Neural cell (in vitro differentiated cells): ENCODE results near the gene KISS1R. TPM values are rescaled to one million over a fixed set of nuclear protein-coding genes. Genes with fewer than 3 reads are reported as not detected.
"Not testable (repeated sequence)": the region's sequence is repeated elsewhere in the genome, so short reads cannot be mapped to it uniquely, and the experiment has no call there.

Experiments
- H2AFZ ChIP-seq: fragments of 200-600, 300-800 bp; sonication (generic), shearing (Covaris generic); 2 replicates; pipeline ENCODE4 v1.6.0; 2014; ENCODE audit warnings: low read depth, mild to moderate bottlenecking, antibody characterized with exemption, low read length, moderate library complexity
- H3F3A ChIP-seq: fragments of 200-600 bp; shearing (Covaris generic); 2 replicates; pipeline ENCODE4 v1.6.1; 2016; ENCODE audit warnings: mild to moderate bottlenecking, moderate library complexity, mixed read lengths, antibody characterized with exemption, low read length; ENCODE audit not compliant: insufficient read depth, poor library complexity, severe bottlenecking
- H3K27ac ChIP-seq: fragments of 200-600, 300-800 bp; sonication (generic), shearing (Covaris generic); 2 replicates; pipeline ENCODE4 v1.5.1; 2014; ENCODE audit warnings: mild to moderate bottlenecking, low read length, moderate library complexity
- H3K27me3 ChIP-seq: fragments of 300-800, 200-600 bp; sonication (generic), shearing (Covaris generic); 2 replicates; pipeline ENCODE4 v1.6.0; 2014; ENCODE audit warnings: mild to moderate bottlenecking, low read depth, low read length, moderate library complexity; ENCODE audit not compliant: insufficient read depth
- H3K36me3 ChIP-seq: fragments of 300-800, 200-600 bp; sonication (generic), shearing (Covaris generic); 2 replicates; pipeline ENCODE4 v1.5.1; 2014; ENCODE audit warnings: mild to moderate bottlenecking, antibody characterized with exemption, low read length, moderate library complexity; ENCODE audit not compliant: insufficient read depth
- H3K4me2 ChIP-seq: fragments of 300-800, 200-600 bp; sonication (generic), shearing (Covaris generic); 2 replicates; pipeline ENCODE4 v1.6.0; 2014; ENCODE audit warnings: mild to moderate bottlenecking, low read length
- H3K4me3 ChIP-seq: fragments of 300-800, 200-600 bp; sonication (generic), shearing (Covaris generic); 2 replicates; pipeline ENCODE4 v1.5.1; 2014; ENCODE audit warnings: mild to moderate bottlenecking, low read length, moderate library complexity
- H3K79me2 ChIP-seq: fragments of 200-600 bp; shearing (Covaris generic); replicated peaks from 2 replicates; pipeline ENCODE4 v1.6.0; 2014; ENCODE audit warnings: mild to moderate bottlenecking, low read length, moderate library complexity; ENCODE audit not compliant: insufficient read depth
- H3K9ac ChIP-seq: fragments of 300-800, 200-600 bp; sonication (generic), shearing (Covaris generic); 2 replicates; pipeline ENCODE4 v1.6.1; 2016; ENCODE audit warnings: mild to moderate bottlenecking, low read length, mixed read lengths
- H3K9me2 ChIP-seq: fragments of 200-600 bp; shearing (Covaris generic); 2 replicates; pipeline ENCODE4 v1.6.1; 2016; ENCODE audit warnings: mild to moderate bottlenecking, low read length, mixed read lengths; ENCODE audit not compliant: insufficient read depth
- H3K9me3 ChIP-seq: fragments of 200-600, 300-800 bp; sonication (generic), shearing (Covaris generic); 2 replicates; pipeline ENCODE4 v1.6.1; 2016; ENCODE audit warnings: mild to moderate bottlenecking, mixed run types, low read length, moderate library complexity, mixed read lengths
- H4K20me1 ChIP-seq: fragments of 200-600 bp; shearing (Covaris generic); 2 replicates; pipeline ENCODE4 v1.6.1; 2016; ENCODE audit warnings: mild to moderate bottlenecking, mixed run types; ENCODE audit not compliant: insufficient read depth
- CTCF ChIP-seq: fragments of 450-650 bp; IDR thresholded peaks from 2 replicates; pipeline ENCODE4 v1.5.1; 2014; ENCODE audit warnings: antibody characterized with exemption, mild to moderate bottlenecking, moderate library complexity; ENCODE audit not compliant: poor library complexity, severe bottlenecking
- EP300 ChIP-seq: fragments of 450-650 bp; conservative IDR thresholded peaks from 2 replicates; pipeline ENCODE4 v1.6.1; 2014; ENCODE audit warnings: antibody characterized with exemption, mild to moderate bottlenecking, moderate library complexity; ENCODE audit not compliant: poor library complexity, severe bottlenecking
- EZH2 ChIP-seq: fragments of 200-600, 300-800 bp; shearing (Covaris generic), sonication (generic); IDR thresholded peaks from 2 replicates; pipeline ENCODE4 v1.6.1; 2014; ENCODE audit warnings: antibody characterized with exemption, low read length, borderline replicate concordance, mild to moderate bottlenecking; ENCODE audit not compliant: insufficient read depth, poor library complexity, severe bottlenecking
- MXI1 ChIP-seq: fragments of 450-650 bp; conservative IDR thresholded peaks from 2 replicates; pipeline ENCODE4 v1.6.1; 2014; ENCODE audit warnings: antibody characterized with exemption, mild to moderate bottlenecking; ENCODE audit not compliant: poor library complexity, severe bottlenecking
- POLR2AphosphoS5 ChIP-seq: IDR thresholded peaks from 2 replicates; pipeline ENCODE4 v1.6.1; 2012
- RAD21 ChIP-seq: fragments of 450-650 bp; conservative IDR thresholded peaks from 2 replicates; pipeline ENCODE4 v1.6.1; 2014; ENCODE audit warnings: antibody characterized with exemption, mild to moderate bottlenecking, moderate library complexity
- REST ChIP-seq: IDR thresholded peaks from 2 replicates; pipeline ENCODE4 v1.6.1; 2012; ENCODE audit warnings: borderline replicate concordance
- SMC3 ChIP-seq: fragments of 450-650 bp; conservative IDR thresholded peaks from 2 replicates; pipeline ENCODE4 v1.6.1; 2014; ENCODE audit warnings: antibody characterized with exemption, mild to moderate bottlenecking, moderate library complexity; ENCODE audit not compliant: poor library complexity
- TAF1 ChIP-seq: IDR thresholded peaks from 2 replicates; pipeline ENCODE4 v1.6.1; 2012; ENCODE audit warnings: low read depth
- polyA plus RNA-seq: library from polyadenylated mRNA; depleted of rRNA; stranded (reverse); fragments of >200 nt; gene quantifications from 2 replicates; pipeline ENCODE4 v1.2.3, GENCODE V29; 2014

The KISS1R gene
- polyA plus RNA-seq, 1 donor from 2014 or later = 5.4 TPM

GRCh38 chr19:890831-891230, 26.3 kb upstream of the KISS1R start:
- H4K20me1 ChIP-seq = no peaks in the 10 kb centered on the region
- no peak overlapping the region for H2AFZ ChIP-seq
- peaks cover 6% of the 10 kb centered on the region for H3K79me2 ChIP-seq
- no peak for TF ChIP-seq TAF1
- TF ChIP-seq EZH2 = no peak
- no peaks in the 10 kb centered on the region for H3K9me2 ChIP-seq
- H3K36me3 ChIP-seq = no peaks in the 10 kb centered on the region
- no peak overlapping the region for H3K4me2 ChIP-seq
- no peaks in the 10 kb centered on the region for H3F3A ChIP-seq
- no peak overlapping the region for H3K9ac ChIP-seq
- H3K9me3 ChIP-seq = no peaks in the 10 kb centered on the region
- no peaks in the 10 kb centered on the region for H3K27me3 ChIP-seq
- no peak overlapping the region for H3K4me3 ChIP-seq
- no peak overlapping the region for H3K27ac ChIP-seq

GRCh38 chr19:891421-892200, 25.5 kb upstream of the KISS1R start:
- peak overlapping the region; percentile 85 for H3K9ac ChIP-seq
- H3K36me3 ChIP-seq, H2AFZ ChIP-seq: not testable (repeated sequence)

GRCh38 chr19:892243-892893, 24.8 kb upstream of the KISS1R start:
- no peaks in the 10 kb centered on the region for H3K27me3 ChIP-seq
- peaks cover 6% of the 10 kb centered on the region for H3K79me2 ChIP-seq
- peak overlapping the region; percentile 80 for H3K4me2 ChIP-seq
- H4K20me1 ChIP-seq = no peaks in the 10 kb centered on the region
- peak overlapping the region; percentile 85 for H3K9ac ChIP-seq
- H3K36me3 ChIP-seq = no peaks in the 10 kb centered on the region
- no peaks in the 10 kb centered on the region for H3K9me2 ChIP-seq
- TF ChIP-seq RAD21 (no peak), POLR2AphosphoS5 (no peak), TAF1 (no peak), MXI1 (no peak), CTCF (no peak), REST (no peak), EZH2 (no peak), EP300 (no peak), SMC3 (no peak)
- no peaks in the 10 kb centered on the region for H3F3A ChIP-seq
- H3K9me3 ChIP-seq = no peaks in the 10 kb centered on the region
- H3K4me3 ChIP-seq = peak overlapping the region; percentile 76
- H3K27ac ChIP-seq = peak overlapping the region; percentile 86
- H2AFZ ChIP-seq = no peak overlapping the region

More at GRCh38 chr19:891421-892200, 25.5 kb upstream of the KISS1R start:
- not testable (repeated sequence) for H3F3A ChIP-seq, H3K9me2 ChIP-seq, H4K20me1 ChIP-seq, H3K27me3 ChIP-seq, H3K79me2 ChIP-seq, H3K9me3 ChIP-seq, H3K27ac ChIP-seq
- Histone ChIP-seq H3K4me3 (peak overlapping the region; percentile 76), H3K4me2 (peak overlapping the region; percentile 80)
